HG03196 (cell line): Measurements from ENCODE around the gene PLA2G4E.

Source experiments
- ATAC-seq: cut with Tn5 transposase; IDR thresholded peaks from one replicate; pipeline ENCODE4 v1.9.1; 2021; ENCODE audit not compliant: unreplicated experiment

PLA2G4E gene, protein sequence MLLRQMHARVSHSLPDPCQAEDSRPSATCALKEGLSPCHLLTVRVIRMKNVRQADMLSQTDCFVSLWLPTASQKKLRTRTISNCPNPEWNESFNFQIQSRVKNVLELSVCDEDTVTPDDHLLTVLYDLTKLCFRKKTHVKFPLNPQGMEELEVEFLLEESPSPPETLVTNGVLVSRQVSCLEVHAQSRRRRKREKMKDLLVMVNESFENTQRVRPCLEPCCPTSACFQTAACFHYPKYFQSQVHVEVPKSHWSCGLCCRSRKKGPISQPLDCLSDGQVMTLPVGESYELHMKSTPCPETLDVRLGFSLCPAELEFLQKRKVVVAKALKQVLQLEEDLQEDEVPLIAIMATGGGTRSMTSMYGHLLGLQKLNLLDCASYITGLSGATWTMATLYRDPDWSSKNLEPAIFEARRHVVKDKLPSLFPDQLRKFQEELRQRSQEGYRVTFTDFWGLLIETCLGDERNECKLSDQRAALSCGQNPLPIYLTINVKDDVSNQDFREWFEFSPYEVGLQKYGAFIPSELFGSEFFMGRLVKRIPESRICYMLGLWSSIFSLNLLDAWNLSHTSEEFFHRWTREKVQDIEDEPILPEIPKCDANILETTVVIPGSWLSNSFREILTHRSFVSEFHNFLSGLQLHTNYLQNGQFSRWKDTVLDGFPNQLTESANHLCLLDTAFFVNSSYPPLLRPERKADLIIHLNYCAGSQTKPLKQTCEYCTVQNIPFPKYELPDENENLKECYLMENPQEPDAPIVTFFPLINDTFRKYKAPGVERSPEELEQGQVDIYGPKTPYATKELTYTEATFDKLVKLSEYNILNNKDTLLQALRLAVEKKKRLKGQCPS

DNA sequence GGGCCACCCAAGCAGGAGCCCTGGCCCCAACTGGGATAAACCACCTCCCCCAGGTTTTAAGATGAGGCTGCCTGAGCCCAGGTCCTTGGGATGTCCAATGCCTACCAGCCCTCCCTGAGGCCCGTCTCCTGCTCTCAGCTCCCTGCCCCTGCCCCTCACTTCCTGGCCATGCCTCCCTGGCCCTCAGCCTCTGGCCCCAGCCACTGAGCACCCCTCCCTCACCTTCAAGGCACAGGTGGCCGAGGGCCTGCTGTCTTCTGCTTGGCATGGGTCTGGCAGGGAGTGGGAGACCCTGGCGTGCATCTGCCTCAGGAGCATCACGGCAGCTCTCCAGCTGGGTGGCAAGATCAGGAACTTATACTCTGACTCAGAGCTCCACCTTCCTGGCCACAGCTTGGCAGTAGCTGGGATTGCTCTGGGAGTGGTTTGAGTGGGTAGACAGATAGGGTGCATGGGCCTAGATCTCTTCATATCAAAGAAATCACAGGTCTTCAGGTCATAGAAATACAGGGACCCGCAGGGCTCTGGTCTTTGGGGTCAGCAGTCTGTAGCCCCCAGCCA is at the start of gene PLA2G4E:
TSS of gene PLA2G4E (minus strand) at position 330 of the 561 bp plus-strand sequence. CDS start at position 318, 12 bp downstream.
- no peak for ATAC-seq

DNA sequence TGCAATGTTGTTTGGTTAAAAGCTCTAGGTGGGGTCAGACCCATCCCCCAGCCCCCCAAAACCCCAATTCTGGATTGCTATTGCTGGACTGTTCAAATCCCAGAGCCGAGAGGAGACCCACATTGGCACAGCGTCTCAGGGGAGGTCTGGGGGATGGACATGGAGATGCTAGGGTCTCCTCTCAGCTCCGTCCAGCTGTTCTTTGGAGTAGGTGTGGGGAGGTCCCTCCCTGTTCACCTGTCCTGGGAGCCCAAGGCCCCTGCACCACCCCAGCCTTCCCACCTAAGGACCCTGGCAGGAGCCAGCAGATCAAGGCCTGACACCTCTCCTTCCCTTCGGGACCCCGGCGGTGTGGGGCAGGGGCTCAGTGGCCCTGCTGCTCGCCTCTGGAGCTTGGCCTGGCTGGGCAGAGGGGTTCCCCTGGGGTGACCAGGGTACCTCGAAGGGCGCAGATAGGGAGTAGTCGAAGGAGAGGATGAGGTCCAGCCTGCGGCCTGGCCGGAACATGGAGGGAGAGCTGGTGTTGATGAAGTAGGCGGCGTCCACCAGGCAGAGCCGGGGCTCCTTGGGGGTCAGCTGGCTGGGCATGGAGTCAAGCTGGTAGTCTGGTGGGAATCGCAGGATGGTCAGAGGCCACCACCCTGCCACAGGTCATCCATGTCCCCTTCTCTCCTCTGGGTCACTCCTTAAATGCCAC is 49.6 kb upstream of the PLA2G4E start:
- ATAC-seq, result no peak

DNA sequence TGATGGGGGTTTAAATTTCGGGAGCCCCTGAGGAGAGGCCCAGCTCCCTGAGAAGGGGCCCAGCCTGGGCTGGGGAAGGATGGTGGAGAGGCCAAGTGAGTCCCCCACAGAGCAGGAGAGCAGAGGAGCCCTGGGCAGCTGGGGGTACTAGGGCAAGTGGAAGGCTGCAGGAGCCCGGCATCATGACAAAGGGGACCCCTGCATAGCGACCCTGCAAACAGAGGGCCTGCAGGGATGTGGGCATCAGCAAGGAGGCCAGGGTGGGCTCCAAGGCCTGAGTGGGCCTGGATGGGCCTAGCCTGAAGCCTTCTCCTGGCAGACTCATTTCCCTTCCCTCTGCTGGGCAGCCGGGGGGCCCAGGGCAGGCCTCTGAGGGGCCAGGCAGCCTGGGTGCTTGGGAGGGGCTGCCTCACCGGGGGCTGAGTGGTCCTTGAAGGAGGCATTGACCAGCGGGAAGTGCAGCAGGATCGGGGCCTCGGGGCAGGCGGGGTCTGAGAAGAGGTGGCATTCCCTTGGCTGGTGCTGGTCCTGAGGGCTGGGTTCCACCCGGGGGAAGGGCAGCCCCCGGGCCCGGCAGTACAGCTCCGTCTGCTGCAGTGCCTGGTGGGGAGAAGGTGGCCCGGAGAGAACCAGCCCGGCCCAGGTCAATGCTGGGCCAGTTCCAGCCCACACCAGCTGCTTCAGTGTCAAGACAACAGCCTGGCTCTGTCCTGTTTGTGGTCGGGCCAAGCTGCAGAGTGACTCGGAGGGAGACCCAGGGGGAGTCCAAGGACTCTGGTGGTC is 48.8 kb upstream of the PLA2G4E start:
- ATAC-seq, result no peak

DNA sequence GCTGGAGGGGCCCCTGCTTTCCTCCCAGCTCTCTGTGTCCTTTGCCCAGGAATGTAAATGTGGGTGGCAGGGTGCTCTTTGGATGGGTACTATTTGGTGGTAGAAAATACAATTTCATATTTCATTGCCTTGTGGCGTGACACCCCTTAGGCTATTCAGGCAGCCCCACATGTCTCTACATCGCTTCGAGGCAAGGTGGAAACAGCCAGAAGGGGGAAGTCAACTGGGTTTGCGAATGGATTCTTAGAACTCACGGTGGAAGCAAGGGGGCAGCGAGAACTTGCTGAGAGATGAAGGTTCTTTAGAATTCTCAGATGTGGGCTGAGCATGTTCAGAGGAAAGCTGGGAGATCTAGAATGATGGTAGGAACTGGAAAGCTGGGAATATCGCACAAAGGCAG is 48.2 kb upstream of the PLA2G4E start:
- ATAC-seq, result no peak

DNA sequence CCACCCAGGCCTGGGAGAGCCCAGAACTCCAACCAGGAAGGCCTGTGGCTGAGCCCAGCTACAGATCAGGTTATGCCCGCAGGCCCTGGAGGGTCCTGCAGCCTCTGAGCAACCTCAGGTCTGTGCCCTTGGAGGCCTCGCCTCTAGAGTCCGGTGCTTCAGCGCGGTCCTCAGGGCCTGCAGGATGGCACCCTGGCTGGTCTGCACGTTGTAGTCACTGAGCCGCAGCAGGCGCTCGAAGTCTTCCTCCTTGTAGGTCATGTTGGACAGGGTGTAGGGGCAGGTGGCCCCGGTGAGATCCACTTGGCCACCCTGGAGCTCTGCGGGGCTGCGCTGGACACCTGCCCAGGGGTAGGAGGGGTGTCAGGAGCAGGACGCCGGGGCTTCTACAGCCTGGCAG is 47.8 kb upstream of the PLA2G4E start:
- ATAC-seq, result no peak

DNA sequence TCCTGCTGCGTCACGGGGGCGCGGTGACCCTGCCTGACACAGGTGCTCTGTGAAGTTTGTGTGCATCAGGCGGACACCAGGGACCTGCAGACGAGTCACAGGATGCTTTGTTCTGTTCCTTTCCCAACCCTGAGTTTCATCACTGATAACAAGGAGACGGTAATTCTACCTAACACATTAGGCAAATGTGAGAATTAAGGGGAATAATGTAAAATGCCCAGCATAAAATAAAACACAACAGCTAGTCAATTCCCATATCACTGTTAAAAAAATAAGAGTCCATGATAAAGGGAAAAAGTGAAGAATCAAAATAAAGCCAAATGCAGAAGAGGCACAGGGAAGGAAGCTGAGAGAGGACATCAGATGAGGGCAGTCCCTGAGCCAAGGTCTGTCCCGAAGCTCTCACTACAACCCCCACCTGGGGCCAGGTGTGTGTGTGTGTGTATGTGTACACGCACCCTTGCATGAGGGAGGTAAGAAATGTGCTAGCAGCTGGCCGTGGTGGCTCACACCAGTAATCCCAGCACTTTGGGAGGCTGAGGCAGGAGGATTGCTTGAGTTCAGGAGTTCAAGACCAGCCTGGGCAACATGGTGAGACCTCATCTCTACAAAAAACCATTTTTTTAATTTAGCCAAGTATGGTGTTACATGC is 46.0 kb upstream of the PLA2G4E start:
- ATAC-seq, result no peak

DNA sequence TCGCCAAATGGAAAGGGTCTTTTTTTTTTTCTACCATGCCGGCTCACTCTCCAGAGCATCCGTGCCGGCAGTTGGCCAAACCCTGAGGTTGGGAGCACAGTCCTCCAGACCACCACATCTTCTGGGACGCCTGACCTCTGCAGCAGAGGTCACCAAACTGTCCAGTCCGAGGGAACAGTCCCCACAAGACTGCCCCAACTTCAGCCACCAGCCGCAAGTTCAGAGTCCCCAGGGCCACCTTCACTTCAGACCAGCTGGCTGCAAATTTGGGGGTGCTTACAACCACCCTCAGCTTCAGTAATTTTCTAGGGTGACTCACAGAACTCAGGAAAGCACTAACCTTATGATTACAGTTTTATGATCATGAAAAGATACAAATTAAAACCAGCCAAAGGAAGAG is 44.6 kb upstream of the PLA2G4E start:
- no peak for ATAC-seq

DNA sequence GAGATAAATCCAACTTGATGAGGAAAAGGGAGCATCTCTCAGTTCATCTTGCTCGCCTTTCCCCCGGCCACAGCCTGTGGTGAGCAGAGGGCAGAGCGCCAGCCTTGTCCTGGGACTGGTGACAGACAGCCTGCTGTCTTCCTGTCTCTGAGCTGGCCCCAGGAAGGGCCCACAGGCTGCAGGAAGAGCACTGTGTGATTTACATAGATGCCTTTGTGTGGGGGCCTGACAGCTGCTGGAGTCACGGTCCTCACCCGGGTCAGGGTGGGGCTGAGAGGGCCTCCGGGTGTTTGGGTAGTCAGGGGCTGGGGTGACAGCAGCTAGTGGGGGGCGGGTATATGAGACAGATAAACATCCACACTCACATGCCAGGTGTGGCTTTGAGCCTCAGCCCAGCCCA is 44.2 kb upstream of the PLA2G4E start:
- ATAC-seq, result no peak

DNA sequence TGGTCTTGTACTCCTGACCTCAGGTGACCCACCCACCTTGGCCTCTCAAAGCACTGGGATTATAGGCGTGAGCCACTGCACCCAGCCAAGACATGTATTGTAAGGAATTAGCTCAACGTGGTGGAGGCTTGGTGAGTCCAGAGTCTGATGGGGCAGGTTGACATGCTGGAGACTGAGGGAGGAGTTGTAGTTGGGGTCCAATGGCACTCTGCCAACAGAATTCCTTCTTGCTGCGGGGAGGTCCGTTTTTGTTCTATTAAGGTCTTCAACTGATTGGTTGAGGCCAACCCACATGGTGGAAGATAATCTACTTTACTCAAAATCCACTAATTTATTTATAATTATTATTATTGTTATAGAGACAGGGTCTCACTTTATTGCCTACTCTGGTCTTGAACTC is 43.4 kb upstream of the PLA2G4E start:
- no peak for ATAC-seq

DNA sequence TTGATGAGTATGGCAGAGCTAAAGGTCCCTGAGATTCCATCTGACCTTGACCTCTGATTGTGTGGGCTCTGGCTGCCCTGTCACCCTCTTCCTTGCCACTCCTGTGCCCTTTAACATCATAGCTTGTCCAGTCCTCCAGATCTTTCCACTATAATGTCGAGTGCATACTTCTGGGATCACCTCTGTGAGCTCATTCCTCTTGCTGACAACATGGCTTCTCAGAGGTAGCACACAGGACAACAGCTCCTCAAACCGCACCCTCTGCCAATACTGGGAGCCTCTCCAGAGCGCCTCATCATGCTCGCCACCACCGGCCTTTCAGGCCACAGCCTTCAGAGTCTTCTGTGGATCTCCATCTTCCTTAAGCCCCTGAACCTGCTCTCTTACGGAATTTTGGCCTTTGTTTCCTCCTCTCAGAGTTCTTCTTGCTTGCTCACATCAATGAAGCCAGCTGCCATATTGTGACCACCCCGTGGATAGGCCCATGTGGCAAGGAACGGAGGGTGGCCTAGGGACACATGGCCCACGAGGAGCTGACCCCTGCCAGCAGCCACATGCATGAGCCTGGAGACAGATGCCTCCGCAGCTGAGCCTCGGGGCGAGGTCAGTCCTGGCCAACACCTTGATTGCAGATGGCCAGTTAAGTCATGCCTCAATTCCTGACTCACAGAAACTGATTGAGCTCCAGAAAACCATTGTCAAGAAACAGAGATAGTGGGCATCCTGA is 42.4 kb upstream of the PLA2G4E start:
- no peak for ATAC-seq

DNA sequence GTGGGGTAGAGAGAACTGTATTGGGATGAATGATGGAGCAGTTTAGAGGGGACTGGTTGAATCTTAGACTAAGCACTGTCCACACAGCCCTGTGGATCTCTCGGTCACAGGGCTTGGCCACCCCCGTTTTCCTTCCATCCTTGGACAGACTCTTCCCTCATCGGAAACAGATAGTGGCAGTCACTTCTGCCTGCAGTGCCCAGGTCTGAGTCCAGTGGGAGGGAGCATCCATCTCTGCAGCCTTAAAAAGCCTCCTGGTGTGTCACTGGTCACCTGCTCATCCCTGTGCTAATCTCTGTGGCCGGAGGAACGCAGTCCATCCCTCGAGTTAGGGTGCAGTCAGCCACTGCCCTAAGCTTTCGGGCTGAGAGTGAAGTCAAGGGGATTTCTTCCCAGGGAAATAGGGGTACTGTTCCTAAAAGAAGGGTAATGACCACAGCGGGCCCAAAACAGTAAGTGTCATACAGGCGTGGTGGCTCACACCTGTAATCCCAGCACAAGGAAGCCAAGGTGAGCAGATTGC is 41.5 kb upstream of the PLA2G4E start:
- ATAC-seq, result no peak

DNA sequence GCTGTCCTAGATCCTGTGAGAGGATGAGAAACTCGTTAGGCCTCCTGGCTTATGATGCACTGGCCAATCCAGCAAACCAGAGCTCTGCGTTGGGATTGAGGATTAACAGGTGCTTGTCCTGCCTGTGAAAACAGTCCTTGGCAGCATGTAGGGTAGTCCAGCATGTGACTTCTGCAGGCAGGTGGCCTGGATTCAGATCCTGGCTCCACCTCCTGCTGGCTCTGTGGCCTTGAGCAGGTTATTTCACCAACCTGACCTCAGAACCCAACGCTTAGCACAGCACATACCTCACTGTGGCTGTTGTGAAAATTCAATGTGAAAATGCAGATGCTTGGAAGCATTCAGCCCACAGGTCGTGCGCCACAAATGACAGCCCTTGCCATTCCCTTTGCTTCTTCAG is 40.0 kb upstream of the PLA2G4E start:
- ATAC-seq, result no peak

DNA sequence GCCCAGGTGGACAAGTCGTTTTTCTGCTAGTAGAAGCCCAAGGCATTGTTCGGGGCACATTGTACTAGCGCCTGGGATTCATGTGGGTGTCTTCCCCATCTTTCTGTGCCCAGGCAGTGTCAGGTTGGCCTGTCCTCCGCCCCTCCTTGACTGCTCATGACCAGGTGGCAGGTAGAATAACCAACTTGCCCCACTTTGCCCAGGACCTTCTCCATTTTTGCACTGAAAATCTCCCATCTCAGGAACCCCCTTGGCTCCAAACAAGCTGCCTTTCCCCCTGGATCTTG is 39.6 kb upstream of the PLA2G4E start:
- ATAC-seq, result no peak

DNA sequence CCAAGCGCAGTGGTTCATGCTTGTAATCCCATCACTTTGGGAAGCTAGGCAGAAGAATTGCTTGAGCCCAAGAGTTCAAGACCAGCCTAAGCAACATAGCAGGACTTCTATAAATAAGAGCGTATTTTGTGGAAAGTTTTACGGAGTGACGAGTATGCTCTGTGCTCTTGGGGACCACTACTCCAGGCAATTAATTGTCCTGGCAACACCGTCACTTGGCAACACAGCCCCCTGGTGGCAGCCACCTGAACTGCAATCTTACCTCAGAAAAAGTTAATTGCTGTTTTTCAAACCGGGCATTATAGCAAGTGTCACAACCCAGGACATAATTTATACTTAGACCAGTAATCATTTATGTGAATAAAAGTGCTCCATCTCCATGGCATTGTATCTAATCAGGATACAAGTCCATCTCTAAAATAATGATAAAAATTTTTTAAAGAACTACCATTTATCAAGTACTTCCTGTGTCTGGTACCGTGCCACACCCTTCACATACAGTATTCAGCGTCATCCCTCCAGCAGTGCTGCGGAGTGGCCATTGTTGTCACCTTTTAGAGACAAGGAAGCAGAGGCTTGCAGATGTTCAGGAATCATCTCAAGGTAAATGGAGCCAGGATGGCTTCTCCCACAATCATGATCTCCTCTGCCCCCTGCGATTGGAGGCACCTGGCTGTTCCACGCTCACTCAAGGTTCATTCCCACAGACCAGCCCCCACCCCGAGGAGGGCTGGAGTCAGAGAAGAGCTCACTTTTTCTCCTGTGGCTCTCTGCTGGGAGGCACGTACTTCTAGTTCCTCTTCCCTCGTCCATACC is 39.0 kb upstream of the PLA2G4E start:
- ATAC-seq, result no peak

DNA sequence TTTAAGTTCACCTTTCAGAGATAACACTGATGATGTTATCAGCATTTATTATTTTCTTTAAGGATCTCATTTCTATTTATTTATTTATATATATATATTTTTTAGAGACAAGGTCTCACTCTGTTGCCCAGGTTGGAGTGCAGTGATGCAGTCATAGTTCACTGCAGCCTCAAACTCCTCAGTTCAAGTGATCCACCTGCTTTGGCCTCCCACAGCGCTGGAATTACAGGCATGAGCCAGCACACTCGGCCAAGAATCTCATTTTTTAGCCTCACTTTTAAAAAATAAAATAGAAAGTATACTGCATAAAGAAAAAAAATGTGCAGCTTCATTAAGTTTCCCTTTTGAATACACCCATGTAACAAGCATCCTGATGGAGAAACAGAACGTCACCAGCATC is 37.9 kb upstream of the PLA2G4E start:
- ATAC-seq, result no peak

DNA sequence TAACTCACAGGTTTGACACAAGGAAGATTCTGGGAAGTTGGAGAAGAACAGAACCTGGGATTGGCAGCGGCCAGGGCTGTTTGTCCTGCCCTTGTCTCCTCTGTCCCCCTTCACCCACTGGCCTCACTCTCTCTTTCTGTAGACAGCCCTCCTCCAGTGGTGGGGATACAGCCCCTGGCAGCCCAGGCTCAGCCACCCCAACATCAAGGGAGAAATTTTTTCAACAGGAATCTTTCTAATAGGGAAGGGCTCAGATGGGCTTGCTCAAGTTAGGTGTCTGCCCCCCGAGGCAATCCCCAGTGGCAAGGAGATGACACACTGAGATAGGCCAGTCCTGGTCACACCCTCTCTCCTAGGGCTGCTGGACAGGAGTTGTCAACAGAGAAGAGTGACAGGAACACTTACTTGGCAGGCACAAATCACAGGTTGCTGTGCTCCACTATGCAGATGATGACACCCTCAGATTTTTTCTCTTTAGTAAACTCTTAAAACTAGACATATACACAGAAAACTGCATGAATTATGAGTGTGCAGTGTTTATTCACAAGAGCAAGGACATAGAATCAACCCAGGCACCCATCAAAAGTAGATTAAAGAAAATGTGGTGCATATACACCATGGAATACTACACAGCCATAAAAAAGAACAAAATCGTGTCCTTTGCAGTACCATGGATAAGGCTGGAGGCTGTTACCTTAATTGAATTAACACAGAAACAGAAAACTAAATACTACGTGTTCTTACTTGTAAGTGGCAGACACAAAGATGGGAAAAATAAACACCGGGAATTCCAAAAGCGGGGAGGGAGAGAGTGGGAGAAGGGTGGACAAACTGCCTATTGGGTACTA is 37.2 kb upstream of the PLA2G4E start:
- no peak for ATAC-seq

DNA sequence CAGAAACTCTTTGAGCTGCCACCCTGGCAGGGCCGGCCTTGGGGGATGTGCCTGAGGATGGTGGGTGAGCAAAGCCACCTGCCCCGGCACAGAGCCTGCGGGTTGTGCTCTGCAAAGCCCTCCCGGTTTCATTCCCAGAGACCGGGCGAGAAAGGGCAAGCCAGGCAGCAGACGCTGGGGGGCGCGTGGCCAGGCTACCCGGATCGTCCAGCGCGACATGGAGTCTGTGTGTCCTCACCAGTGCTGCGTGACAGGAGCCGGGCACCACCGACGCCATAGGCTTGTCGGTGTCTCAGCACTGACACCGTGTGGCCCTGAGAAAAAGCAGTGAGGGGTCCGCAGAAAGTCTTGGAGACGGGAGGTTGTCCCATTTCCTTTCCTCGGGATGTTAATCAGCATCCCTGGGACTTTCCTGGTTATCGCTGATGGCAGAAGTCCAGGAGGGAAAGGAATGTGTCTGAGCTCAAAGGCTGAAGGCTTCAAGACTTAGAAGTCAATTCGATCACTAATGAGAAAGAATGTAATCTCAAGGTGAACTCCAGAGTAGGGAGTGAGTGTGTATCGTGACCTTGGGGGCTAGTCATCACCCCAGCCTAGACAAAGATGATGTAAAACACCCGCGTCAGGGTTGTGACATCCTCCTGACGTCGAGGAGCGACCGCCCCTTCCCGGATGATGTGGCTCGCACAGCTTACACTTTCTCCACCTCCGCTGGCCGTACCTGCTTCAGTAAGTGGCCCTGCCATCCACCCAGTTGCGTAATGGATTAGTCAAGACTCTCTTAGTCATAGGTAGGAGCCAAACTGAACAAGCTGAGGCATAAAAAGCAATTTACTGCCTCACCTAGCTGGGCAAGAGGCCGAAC is 36.3 kb upstream of the PLA2G4E start:
- no peak for ATAC-seq
